ENCODE measurements around the gene KRT74.

Gene KRT74

DNA sequence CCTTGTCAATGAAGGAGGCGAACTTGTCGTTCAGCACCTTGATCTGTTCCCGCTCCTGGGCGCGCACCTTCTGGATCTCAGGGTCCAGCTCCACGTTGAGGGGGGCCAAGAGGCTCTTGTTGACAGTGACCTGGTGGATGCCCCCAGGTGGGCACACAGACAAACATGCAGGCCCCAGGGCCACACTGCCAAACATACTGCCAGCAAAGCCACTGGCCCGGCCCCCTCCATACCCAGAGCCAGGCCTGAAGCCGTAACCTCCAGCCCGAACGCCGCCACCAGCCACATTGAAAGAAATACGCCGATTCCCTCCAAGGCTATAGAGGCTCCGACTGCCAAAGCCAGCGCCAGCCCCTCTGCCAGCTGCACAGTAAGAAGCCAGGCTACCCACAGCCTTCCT lies 337 bp downstream of the KRT74 start:
- no peak for DNase-seq
- Histone ChIP-seq H4K8ac (ENCODE audit: low read length) (no peak overlapping the region), H2BK15ac (ENCODE audit: low read depth, poor library complexity, severe bottlenecking) (no peak overlapping the region), H3K79me1 (replicated peaks; ENCODE audit: low read length, poor library complexity, severe bottlenecking) (no peaks in the 10 kb centered on the region), H2BK12ac (ENCODE audit: low read length in 2 of 2) (no peak overlapping the region), H3K4me2 (ENCODE audit: low read length, poor library complexity, severe bottlenecking) (no peak overlapping the region), H2BK120ac (ENCODE audit: low read depth, low read length) (no peak overlapping the region), H4K91ac (ENCODE audit: low read length) (no peak overlapping the region), H3K9ac (ENCODE audit: low read length) (no peak overlapping the region), H2AK5ac (ENCODE audit: low read length, severe bottlenecking) (no peak overlapping the region), H3K23ac (ENCODE audit: low read length in 2 of 2) (no peak overlapping the region), H3K27ac (ENCODE audit: low read length, poor library complexity, severe bottlenecking) (no peak overlapping the region), H3K4me1 (ENCODE audit: control insufficient read depth, insufficient read depth, low read depth, low read length) (no peaks in the 10 kb centered on the region), H2BK5ac (ENCODE audit: low read depth, low read length, poor library complexity, severe bottlenecking) (no peak overlapping the region), H3K4ac (ENCODE audit: low read depth in 1 of 2, low read length in 2 of 2) (no peak overlapping the region), H3K14ac (ENCODE audit: low read length in 2 of 2) (no peak overlapping the region), H3K27me3 (ENCODE audit: control insufficient read depth in 1 of 2, insufficient read depth in 1 of 2, low read length in 2 of 2) (peaks cover 56 to 86% of the 10 kb centered on the region in 2 experiments), H3K36me3 (ENCODE audit: control insufficient read depth in 1 of 2, insufficient read depth in 2 of 2, low read depth in 1 of 2, low read length in 2 of 2) (no peaks in the 10 kb centered on the region), H3K9me3 (ENCODE audit: control insufficient read depth, low read length) (no peaks in the 10 kb centered on the region), H3K4me3 (ENCODE audit: insufficient read depth in 1 of 2, low read depth in 1 of 2, low read length in 2 of 2) (no peak overlapping the region), H2AFZ (ENCODE audit: low read depth, low read length) (no peak overlapping the region), H3K18ac (ENCODE audit: low read depth in 1 of 2, low read length in 2 of 2) (no peak overlapping the region)
- 83% methylated on average over 15 of the region's 15 CpGs for WGBS

DNA sequence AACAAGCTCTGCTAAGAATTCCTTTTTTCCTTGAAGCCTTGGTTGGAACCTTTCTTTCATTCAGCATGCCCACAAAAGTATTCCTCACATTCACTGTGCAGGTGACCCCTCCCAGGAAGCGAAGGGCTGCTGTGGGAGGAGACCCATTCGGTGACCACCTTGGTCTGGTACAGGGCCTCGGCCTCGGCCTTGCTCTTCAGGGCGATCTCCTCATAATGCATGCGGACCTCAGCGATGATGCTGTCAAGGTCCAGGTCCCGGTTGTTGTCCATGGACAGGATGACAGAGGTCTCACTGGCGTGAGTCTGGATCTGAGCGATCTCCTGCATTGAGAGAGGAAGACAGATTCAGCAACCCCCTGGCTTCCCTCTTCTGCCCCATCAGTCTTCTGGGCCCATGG lies 3.1 kb downstream of the KRT74 start:
- Histone ChIP-seq H2AFZ (ENCODE audit: low read depth, low read length) (no peak overlapping the region), H3K4me2 (ENCODE audit: low read length, poor library complexity, severe bottlenecking) (no peak overlapping the region), H2BK120ac (ENCODE audit: low read depth, low read length) (no peak overlapping the region), H2BK5ac (ENCODE audit: low read depth, low read length, poor library complexity, severe bottlenecking) (no peak overlapping the region), H3K18ac (ENCODE audit: low read depth in 1 of 2, low read length in 2 of 2) (no peak overlapping the region), H3K9me3 (ENCODE audit: control insufficient read depth, low read length) (no peaks in the 10 kb centered on the region), H3K27me3 (ENCODE audit: control insufficient read depth in 1 of 2, insufficient read depth in 1 of 2, low read length in 2 of 2) (peaks cover 49 to 95% of the 10 kb centered on the region in 2 experiments), H3K4me3 (ENCODE audit: insufficient read depth in 1 of 2, low read depth in 1 of 2, low read length in 2 of 2) (no peak overlapping the region), H3K27ac (ENCODE audit: low read length, poor library complexity, severe bottlenecking) (no peak overlapping the region), H3K9ac (ENCODE audit: low read length) (no peak overlapping the region), H4K91ac (ENCODE audit: low read length) (no peak overlapping the region), H4K8ac (ENCODE audit: low read length) (no peak overlapping the region), H3K23ac (ENCODE audit: low read length in 2 of 2) (no peak overlapping the region), H2BK15ac (ENCODE audit: low read depth, poor library complexity, severe bottlenecking) (no peak overlapping the region), H3K79me1 (replicated peaks; ENCODE audit: low read length, poor library complexity, severe bottlenecking) (no peaks in the 10 kb centered on the region), H3K36me3 (ENCODE audit: control insufficient read depth in 1 of 2, insufficient read depth in 2 of 2, low read depth in 1 of 2, low read length in 2 of 2) (no peaks in the 10 kb centered on the region), H3K4me1 (ENCODE audit: control insufficient read depth, insufficient read depth, low read depth, low read length) (no peaks in the 10 kb centered on the region), H3K4ac (ENCODE audit: low read depth in 1 of 2, low read length in 2 of 2) (no peak overlapping the region), H3K14ac (ENCODE audit: low read length in 2 of 2) (no peak overlapping the region), H2AK5ac (ENCODE audit: low read length, severe bottlenecking) (no peak overlapping the region), H2BK12ac (ENCODE audit: low read length in 2 of 2) (no peak overlapping the region)
- 93% methylated on average over 10 of the region's 10 CpGs for WGBS
- DNase-seq, result no peak

DNA sequence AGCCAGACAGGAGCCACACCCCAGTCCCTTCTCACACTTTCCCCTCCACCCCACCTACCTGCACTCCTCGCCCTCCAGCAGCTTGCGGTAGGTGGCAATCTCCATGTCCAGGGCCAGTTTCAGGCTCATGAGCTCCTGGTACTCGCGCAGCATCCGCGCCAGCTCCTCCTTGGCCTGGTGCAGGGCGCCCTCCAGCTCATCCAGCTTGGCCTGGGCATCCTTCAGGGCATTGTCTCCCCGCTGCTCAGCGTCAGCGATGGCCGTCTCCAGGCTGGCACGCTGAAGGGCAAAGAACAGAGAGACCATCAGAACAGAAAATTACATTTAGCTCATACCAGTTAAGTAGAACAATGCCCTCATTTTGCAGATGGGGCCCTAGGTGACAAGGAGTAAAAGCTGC lies 5.5 kb downstream of the KRT74 start:
- Histone ChIP-seq H3K27me3 (ENCODE audit: control insufficient read depth in 1 of 2, insufficient read depth in 1 of 2, low read length in 2 of 2) (peaks cover 46 to 96% of the 10 kb centered on the region in 2 experiments), H3K4me3 (ENCODE audit: insufficient read depth in 1 of 2, low read depth in 1 of 2, low read length in 2 of 2) (no peak overlapping the region)

DNA sequence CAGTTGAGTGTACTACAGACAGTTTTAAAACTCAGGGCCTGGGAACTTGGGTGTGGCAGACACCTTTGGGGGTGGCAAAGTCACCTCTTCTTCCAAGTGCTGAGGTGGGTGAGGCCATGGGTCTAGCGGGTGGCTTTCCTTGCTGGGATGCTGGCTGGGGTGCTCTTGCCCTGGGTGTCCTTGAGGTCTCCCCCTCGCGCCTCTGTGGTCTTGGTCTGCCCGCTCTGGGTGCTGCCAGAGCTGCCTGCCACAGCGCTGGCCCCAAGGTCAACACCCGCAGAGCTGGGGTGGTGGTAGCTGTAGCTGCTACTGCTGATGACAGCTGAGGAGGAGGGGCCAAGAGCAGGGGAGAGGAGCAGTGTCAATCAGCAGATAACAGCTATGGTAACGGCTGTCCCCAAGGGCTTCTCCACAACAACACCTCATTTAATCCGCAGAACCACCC lies 6.8 kb downstream of the KRT74 start:
- no peak overlapping the region for H4K91ac ChIP-seq (ENCODE audit: low read length)
- H3K23ac ChIP-seq (ENCODE audit: low read length in 2 of 2), result no peak overlapping the region
- H3K18ac ChIP-seq (ENCODE audit: low read depth in 1 of 2, low read length in 2 of 2), result no peak overlapping the region
- H2BK120ac ChIP-seq (ENCODE audit: low read depth, low read length), result no peak overlapping the region
- no peak overlapping the region for H3K4ac ChIP-seq (ENCODE audit: low read depth in 1 of 2, low read length in 2 of 2)
- no peak overlapping the region for H2AK5ac ChIP-seq (ENCODE audit: low read length, severe bottlenecking)
- H3K27me3 ChIP-seq (ENCODE audit: control insufficient read depth in 1 of 2, insufficient read depth in 1 of 2, low read length in 2 of 2), result peaks cover 39 to 95% of the 10 kb centered on the region in 2 experiments
- H3K27ac ChIP-seq (ENCODE audit: low read length, poor library complexity, severe bottlenecking), result no peak overlapping the region
- no peak for DNase-seq
- H2BK12ac ChIP-seq (ENCODE audit: low read length in 2 of 2), result no peak overlapping the region
- H3K4me3 ChIP-seq (ENCODE audit: insufficient read depth in 1 of 2, low read depth in 1 of 2, low read length in 2 of 2), result no peak overlapping the region
- H3K36me3 ChIP-seq (ENCODE audit: control insufficient read depth in 1 of 2, insufficient read depth in 2 of 2, low read depth in 1 of 2, low read length in 2 of 2), result no peaks in the 10 kb centered on the region
- no peak overlapping the region for H2BK5ac ChIP-seq (ENCODE audit: low read depth, low read length, poor library complexity, severe bottlenecking)
- 70% methylated on average over 8 of the region's 8 CpGs for WGBS
- H3K9me3 ChIP-seq (ENCODE audit: control insufficient read depth, low read length), result no peaks in the 10 kb centered on the region
- no peak overlapping the region for H3K9ac ChIP-seq (ENCODE audit: low read length)
- no peak overlapping the region for H4K8ac ChIP-seq (ENCODE audit: low read length)
- H2BK15ac ChIP-seq (ENCODE audit: low read depth, poor library complexity, severe bottlenecking), result no peak overlapping the region
- H3K4me2 ChIP-seq (ENCODE audit: low read length, poor library complexity, severe bottlenecking), result no peak overlapping the region
- no peak overlapping the region for H3K14ac ChIP-seq (ENCODE audit: low read length in 2 of 2)
- peak overlapping the region; percentile 18 for H2AFZ ChIP-seq (ENCODE audit: low read depth, low read length)
- H3K79me1 ChIP-seq (replicated peaks; ENCODE audit: low read length, poor library complexity, severe bottlenecking), result no peaks in the 10 kb centered on the region
- H3K4me1 ChIP-seq (ENCODE audit: control insufficient read depth, insufficient read depth, low read depth, low read length), result no peaks in the 10 kb centered on the region

More for the DNA sequence above, 5.5 kb downstream of the KRT74 start:
- Histone ChIP-seq H3K18ac (ENCODE audit: low read depth in 1 of 2, low read length in 2 of 2) (no peak overlapping the region), H3K79me1 (replicated peaks; ENCODE audit: low read length, poor library complexity, severe bottlenecking) (no peaks in the 10 kb centered on the region), H2BK12ac (ENCODE audit: low read length in 2 of 2) (no peak overlapping the region), H3K14ac (ENCODE audit: low read length in 2 of 2) (no peak overlapping the region), H2BK120ac (ENCODE audit: low read depth, low read length) (no peak overlapping the region), H2BK15ac (ENCODE audit: low read depth, poor library complexity, severe bottlenecking) (no peak overlapping the region), H3K36me3 (ENCODE audit: control insufficient read depth in 1 of 2, insufficient read depth in 2 of 2, low read depth in 1 of 2, low read length in 2 of 2) (no peaks in the 10 kb centered on the region), H2BK5ac (ENCODE audit: low read depth, low read length, poor library complexity, severe bottlenecking) (no peak overlapping the region), H3K27ac (ENCODE audit: low read length, poor library complexity, severe bottlenecking) (no peak overlapping the region), H3K9ac (ENCODE audit: low read length) (no peak overlapping the region), H2AK5ac (ENCODE audit: low read length, severe bottlenecking) (no peak overlapping the region), H3K4me1 (ENCODE audit: control insufficient read depth, insufficient read depth, low read depth, low read length) (no peaks in the 10 kb centered on the region), H4K8ac (ENCODE audit: low read length) (no peak overlapping the region), H4K91ac (ENCODE audit: low read length) (no peak overlapping the region), H3K23ac (ENCODE audit: low read length in 2 of 2) (no peak overlapping the region), H3K9me3 (ENCODE audit: control insufficient read depth, low read length) (no peaks in the 10 kb centered on the region), H2AFZ (ENCODE audit: low read depth, low read length) (no peak overlapping the region), H3K4me2 (ENCODE audit: low read length, poor library complexity, severe bottlenecking) (no peak overlapping the region), H3K4ac (ENCODE audit: low read depth in 1 of 2, low read length in 2 of 2) (no peak overlapping the region)
- no peak for DNase-seq
- WGBS, result 85% methylated on average over 12 of the region's 12 CpGs

All from mesenchymal stem cell (in vitro differentiated cells and primary cell).